GM18502 (cell line): ENCODE measurements around the gene USB1.

Experiments used
- ATAC-seq: cut with Tn5 transposase; IDR thresholded peaks from one replicate; pipeline ENCODE4 v1.9.1; 2021; ENCODE audit warnings: mild to moderate bottlenecking; ENCODE audit not compliant: unreplicated experiment, poor library complexity

The USB1 gene

GRCh38 chr16:58013201-58013956, 12.2 kb downstream of the USB1 start:
- no peak for ATAC-seq

- ATAC-seq = no peak
These were observed 15.7 kb downstream of the USB1 start for GRCh38 chr16:58016840-58017446.

- no peak for ATAC-seq
These were observed 17.6 kb downstream of the USB1 start for GRCh38 chr16:58018803-58019202.

- ATAC-seq = no peak
These were observed 18.8 kb downstream of the USB1 start for GRCh38 chr16:58019866-58020538.

DNA sequence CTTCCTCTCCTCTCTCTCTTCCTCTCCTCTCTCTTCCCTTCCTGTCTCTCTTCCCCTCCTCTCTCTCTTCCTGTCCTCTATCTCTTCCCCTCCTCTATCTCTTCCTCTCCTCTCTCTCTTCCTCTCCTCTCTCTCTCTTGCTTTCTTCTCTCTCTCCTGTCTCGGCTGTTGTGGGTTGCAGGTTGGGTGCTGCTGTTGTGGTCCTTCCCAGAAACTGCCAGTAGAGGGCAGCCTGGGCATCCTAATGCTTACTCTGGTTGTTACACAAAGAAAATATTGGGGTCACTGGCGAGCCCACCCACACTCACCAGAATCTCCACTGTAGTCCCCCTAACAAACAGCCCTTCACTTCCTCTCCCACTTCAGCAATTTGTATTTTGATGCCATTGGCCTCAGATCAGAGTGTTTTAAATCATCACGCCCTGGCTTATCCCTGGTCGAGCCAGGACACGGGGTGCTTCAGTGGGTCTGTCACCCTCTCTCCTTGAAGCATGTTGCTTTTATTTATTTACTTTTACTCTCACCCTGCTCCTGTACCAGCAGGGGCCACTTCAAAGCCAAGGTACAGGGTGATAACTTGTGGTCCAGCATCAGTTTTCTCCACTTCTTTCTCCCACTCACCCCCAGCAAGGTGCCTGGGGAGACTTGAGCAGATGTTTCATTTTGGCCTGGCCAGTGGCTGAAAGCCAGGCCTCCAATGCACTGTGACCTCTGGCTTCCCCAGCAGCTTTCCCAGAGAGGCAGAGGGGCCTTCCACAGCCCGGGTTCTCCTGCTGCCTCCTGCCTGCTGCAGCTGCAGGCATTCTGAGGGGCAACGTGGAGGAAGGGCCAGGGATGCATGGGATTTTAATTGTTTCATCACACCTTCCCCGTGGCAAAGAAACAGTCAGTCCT, 19.7 kb downstream of the USB1 start:
- ATAC-seq = no peak

DNA sequence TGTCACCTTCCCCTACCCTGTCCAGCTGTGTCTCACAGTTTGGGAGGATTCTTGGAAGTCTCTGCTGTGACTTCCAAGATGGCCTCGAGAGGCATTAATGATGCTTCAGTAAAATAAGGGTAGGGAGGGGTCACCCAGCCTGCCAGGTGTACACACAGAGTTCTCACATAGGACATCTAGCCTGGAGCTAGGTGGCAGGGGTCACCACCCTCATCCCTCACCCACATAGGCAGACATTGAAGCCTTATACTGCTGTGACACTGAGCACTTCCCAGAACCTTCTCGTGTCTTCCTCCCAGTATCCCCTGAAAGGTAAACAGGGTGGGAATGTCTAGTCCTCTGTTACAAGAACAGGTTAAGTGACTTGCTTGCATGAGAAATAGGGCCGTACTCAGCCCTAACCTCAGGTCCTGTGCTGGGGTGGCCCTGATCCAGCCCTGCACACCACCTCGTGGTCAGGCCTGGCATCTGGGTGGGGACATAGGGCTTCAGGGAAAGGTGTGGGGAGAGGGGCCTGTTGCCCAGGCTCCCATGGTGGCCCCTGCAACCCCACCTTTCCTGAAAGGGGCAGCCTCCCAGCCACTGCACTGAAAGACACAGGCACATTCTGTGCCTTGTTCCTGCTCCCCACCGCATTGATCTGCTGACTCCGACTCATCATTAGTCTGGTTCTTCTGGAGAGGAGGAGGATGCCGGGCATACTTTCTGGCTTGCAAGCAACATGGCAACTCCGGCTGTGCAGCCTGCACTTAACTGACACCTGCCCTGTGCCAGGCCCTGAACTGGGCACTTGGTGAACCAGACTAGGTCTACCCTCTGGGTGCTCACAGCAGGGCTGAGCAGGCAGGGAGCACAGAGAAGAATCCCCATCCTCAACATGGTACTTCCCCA, 20.7 kb downstream of the USB1 start:
- no peak for ATAC-seq

GRCh38 chr16:58022601-58023371, 21.6 kb downstream of the USB1 start:
- no peak for ATAC-seq

DNA sequence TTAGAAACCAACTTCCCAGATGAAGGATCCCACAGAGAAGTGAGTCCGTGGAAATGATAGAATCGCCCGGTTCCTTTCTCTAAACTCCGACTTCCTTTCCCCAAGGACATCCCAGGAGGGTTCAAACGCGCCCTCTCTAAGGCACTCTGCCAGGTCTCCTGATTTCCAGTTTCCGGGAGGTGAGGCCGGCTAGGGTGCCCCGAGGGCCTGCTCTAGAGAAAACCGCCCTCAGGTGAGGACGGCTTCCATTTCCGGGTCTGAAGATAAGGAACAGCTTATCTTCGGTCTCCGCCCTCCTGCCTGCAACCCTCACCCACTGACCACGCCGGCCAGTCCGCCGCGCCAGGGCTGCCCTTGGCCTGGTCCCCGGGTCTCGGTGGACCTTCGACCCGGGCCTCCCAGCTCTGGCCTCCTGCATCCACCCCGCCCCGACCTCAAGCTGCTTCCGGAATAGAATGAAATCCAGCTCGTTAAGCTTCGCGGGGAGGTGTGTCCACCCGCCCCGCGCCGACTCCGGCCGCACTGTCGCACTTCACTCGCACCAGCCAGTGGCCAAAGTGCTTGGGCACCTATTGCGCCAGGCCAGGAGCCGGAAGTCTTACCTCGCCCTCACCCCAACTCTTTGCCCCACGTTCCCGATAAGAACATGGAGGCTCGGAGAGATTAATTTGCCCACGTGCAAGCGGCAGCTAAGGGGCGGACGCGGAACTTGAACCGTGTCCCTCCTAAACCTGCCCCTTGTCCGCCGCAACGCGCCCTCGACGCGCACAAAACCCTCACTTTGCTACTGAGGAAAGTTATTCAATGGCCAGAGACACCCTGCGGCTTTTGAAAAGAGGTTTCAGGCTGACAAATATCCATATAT, 23.5 kb downstream of the USB1 start:
- ATAC-seq = no peak

- peak; percentile 71 for ATAC-seq
These were observed 24.3 kb downstream of the USB1 start, which contains the start of gene MMP15 for GRCh38 chr16:58025351-58026138. Gene MMP15, plus strand, starts transcription at chr16:58025754. Its CDS starts 597 bp downstream, at chr16:58026351.

GRCh38 chr16:58026139-58026704, 25.0 kb downstream of the USB1 start:
- ATAC-seq = peak; percentile 27

GRCh38 chr16:58026705-58027160, 25.5 kb downstream of the USB1 start:
- ATAC-seq = no peak

- no peak for ATAC-seq
These were observed 26.1 kb downstream of the USB1 start for GRCh38 chr16:58027161-58027915.

GRCh38 chr16:58027916-58028455, 26.8 kb downstream of the USB1 start:
- no peak for ATAC-seq

DNA sequence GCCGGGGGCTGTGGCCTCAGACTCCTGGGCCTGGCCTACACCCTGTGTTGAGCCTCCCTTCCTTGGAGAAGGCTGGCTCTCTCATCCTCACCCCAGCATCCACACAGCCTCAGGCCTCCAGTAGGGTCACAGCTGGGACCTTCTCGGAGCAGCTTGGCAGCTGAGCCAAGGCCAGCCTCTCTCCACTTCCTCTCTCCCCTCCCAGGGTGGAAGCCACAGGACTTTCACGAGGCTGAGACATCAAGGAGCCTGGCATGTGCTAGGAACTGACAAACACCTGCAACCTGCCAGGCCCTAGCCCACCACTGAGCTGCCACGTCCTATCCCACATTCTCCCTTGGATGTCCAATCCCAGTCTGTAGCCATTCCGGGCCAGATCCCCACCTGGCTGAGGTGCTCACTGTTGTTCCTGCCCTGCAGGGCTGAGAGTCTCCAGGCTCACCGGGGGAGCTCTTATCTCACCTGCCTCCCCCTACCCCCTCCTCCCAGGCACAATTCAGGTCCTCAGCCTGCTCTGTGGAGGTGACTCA, 27.4 kb downstream of the USB1 start:
- ATAC-seq = no peak

DNA sequence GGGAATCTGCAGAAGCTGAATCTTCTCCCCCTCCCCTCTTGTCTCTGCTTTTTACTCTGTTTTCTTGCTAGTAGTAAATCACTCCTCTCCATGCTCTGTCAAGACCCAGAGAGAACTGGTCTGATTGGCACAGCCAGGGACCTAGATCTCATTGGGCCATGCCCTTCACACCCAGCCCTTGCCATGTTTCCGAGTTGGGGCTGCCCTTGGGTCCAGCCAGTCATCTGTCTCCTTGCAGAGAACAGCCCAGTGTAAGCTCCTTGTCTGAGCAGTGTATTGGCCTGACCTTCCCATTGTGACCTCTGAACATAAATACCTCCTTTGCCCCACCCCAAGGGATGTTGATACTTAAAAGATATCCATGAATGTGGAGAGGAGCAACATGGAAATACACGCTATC, 28.2 kb downstream of the USB1 start:
- ATAC-seq = no peak
